ENCODE data around the gene ZNF614.

Gene ZNF614

DNA sequence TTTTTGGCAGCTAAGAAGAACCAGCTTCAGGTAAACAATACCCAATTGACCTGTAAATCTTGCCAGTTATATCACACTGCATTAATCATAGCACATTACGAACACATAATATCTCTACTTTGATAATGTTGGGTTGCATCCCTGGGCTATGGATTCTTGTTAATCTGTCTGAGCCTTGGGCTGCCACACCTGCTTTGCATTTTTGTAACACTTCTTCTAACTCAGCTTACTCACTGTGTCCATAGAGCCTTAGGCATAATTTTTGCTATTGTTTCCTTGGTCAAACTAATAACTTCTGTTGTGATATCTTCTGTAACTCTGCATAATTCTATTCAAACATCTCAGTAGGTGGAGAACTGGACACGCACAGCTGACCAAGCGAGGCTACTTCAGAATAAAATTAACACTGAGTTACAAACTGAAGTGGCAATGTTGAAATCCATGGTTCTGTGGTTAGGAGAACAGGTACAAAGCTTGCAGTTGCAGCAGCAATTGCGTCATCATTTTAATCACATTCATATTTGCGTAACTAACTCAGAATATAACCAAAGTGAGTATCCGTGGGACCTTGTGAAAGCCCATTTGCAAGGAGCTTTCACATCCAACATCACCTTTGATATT lies 48.0 kb downstream of the ZNF614 start:
- TF ChIP-seq, protein P1, sequence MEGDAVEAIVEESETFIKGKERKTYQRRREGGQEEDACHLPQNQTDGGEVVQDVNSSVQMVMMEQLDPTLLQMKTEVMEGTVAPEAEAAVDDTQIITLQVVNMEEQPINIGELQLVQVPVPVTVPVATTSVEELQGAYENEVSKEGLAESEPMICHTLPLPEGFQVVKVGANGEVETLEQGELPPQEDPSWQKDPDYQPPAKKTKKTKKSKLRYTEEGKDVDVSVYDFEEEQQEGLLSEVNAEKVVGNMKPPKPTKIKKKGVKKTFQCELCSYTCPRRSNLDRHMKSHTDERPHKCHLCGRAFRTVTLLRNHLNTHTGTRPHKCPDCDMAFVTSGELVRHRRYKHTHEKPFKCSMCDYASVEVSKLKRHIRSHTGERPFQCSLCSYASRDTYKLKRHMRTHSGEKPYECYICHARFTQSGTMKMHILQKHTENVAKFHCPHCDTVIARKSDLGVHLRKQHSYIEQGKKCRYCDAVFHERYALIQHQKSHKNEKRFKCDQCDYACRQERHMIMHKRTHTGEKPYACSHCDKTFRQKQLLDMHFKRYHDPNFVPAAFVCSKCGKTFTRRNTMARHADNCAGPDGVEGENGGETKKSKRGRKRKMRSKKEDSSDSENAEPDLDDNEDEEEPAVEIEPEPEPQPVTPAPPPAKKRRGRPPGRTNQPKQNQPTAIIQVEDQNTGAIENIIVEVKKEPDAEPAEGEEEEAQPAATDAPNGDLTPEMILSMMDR (conservative IDR thresholded peaks at IDR 0.05): no peak
- H3K27ac ChIP-seq: peak overlapping the region; percentile 99

- TF ChIP-seq, protein P1 (conservative IDR thresholded peaks at IDR 0.05): no peak
- peak overlapping the region; percentile 99 for H3K27ac ChIP-seq
Observed at GRCh38 chr19:51978882-51979281, 49.3 kb downstream of the ZNF614 start.

GRCh38 chr19:51977346-51977745 lies 50.8 kb downstream of the ZNF614 start:
- TF ChIP-seq, protein P1 (conservative IDR thresholded peaks at IDR 0.05): no peak; the same call in 1 of the 2 replicates
- H3K27ac ChIP-seq: peak overlapping the region; percentile 99

DNA sequence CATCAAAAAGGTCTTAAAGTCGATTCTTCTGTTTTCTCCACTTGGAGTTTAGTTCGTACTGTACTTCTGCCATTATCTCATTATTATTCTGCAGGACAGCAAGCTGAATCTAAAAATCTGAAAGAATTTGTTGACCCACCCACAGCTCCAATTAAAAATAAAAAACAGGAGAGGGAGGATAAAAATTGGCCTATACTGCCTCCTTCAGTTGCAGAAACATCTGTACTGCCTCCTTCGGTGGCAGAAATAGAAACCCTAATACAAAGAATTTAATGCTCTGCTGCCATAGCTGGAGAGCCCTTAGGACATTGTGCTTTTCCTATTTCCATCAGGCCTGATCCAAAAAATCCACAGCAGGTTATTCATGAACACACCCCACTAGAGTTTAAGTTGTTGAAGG lies 51.3 kb downstream of the ZNF614 start:
- TF ChIP-seq, protein P1 (conservative IDR thresholded peaks at IDR 0.05): peak; percentile 70
- peak overlapping the region; percentile 99 for H3K27ac ChIP-seq

- H3K27ac ChIP-seq: peak overlapping the region; percentile 99
Observed at GRCh38 chr19:51975787-51976186, 52.4 kb downstream of the ZNF614 start.

DNA sequence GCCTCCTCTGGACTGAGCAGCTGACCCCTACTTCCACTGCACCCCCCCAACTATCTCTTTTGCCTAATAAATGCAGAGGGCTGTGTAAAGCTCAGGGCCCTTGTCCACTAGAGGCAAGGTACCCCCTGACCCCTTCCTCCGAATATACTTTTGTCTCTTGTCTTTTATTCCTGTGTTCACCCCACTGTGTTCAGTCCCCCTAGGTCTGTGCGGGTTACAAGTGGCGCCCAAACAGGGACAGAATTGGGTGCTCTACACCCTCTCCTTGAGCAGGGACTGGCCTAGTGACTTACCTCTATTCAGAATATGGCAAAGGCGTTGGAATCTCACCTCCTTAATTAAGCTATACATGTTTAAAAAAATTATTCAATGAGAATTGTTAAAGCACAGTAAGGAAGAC lies 56.6 kb downstream of the ZNF614 start:
- H3K27ac ChIP-seq: no peak overlapping the region
- TF ChIP-seq, protein P1 (conservative IDR thresholded peaks at IDR 0.05): no peak

DNA sequence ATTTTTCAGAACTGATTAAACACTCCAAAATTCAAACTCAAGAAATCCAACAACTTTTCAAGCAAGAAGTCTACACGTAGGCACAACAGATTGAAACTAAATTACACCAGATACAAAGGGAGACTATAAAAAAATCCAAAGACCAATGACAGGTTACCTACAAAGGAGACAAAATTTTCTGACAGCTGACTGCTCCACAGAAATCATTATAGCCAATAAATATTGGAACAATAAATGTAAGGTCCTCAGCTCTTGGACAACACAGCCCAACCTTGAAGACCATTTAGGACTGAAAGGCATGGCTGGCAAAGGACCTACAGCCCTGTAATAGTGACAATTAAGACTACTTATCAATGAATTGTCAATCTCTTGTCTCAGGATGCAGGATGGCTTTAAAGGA lies 57.5 kb downstream of the ZNF614 start:
- no peak overlapping the region for H3K27ac ChIP-seq
- TF ChIP-seq, protein P1 (conservative IDR thresholded peaks at IDR 0.05): no peak

DNA sequence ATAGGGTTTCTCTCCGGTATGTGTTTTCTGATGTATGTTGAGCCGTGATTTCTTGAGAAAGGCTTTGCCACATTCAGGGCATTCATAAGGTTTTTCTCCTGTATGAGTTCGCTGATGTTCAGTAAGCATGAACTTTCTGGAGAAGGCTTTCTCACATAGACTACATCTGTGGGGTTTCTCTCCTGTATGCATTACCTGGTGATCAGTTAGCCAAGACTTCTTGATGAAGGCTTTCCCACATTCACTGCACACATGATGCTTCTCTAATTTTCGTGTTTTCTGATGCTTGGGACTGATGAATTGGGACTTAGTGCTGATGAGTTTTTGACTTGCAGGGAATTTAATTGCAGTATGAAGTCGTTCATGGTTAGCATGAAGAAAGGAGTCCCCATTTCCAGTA lies 62.6 kb downstream of the ZNF614 start:
- TF ChIP-seq, protein P1 (conservative IDR thresholded peaks at IDR 0.05): no peak
- peak overlapping the region; percentile 100 for H3K27ac ChIP-seq

Data from VCaP (cell line).